Measurements from ENCODE around the gene FUT2. TPM values are rescaled to one million over a fixed set of nuclear protein-coding genes. Genes with fewer than 3 reads are reported as not detected.

FUT2 gene
- total RNA-seq, result 10 to 100 TPM; 32.5 to 68.6 (median 55.1) TPM

GRCh38 chr19:48695743-48696352 lies at the start of gene FUT2:
Gene FUT2 (plus strand): TSS chr19:48695971. CDS start chr19:48702957, 6,986 bp downstream.
- H3K4me1 ChIP-seq, result peaks cover 3 to 17% (median 11%) of the 10 kb centered on the region in 4 donors
- intact Hi-C loops (cut with DNase I; ENCODE audit: low total_unique reads), result no loop called here
- H3K27me3 ChIP-seq, result peaks cover 3% of the 10 kb centered on the region
- WGBS, 2 donors (ENCODE audit: low coverage in 1 of 2), result 26% methylated on average over 11 of the region's 16 CpGs; no CpG with 5 or more reads in 1 of the 2 donors
- TF ChIP-seq POLR2AphosphoS5 (IDR thresholded peaks at IDR 0.05) (peak; percentile 88 to 97 (median 94)), POLR2A (IDR thresholded peaks at IDR 0.05) (peak; percentile 97), EP300 (IDR thresholded peaks at IDR 0.05; ENCODE audit: low read depth) (no peak)
- no peaks in the 10 kb centered on the region for H3K9me3 ChIP-seq
- H3K27ac ChIP-seq, result peak within 1 kb of the TSS; percentile 84 to 91 (median 87)
- peak within 1 kb of the TSS; percentile 8 to 59 (median 46) for H3K4me3 ChIP-seq
- no peaks in the 10 kb centered on the region for H3K36me3 ChIP-seq
- peak; percentile 90 for DNase-seq
- in situ Hi-C loops (cut with MboI; ENCODE audit: low pct_ligation_motif_present in 1 of 4, low pct_unique_long_range_greater_than_20kb in 1 of 4, low sequenced_read_pairs in 3 of 4), result no loop called here

GRCh38 chr19:48646001-48646721 lies 49.6 kb upstream of the FUT2 start, which contains the start of gene CA11:
Gene CA11 (minus strand): TSS chr19:48646187. CDS start chr19:48645632, 555 bp downstream.
- peak; percentile 92 for DNase-seq
- WGBS, 2 donors (ENCODE audit: low coverage in 1 of 2), result 0 to 1% methylated on average over 2 to 23 of the region's 33 CpGs
- Histone ChIP-seq H3K27ac (peak within 1 kb of the TSS; percentile 81 to 90 (median 84)), H3K9me3 (no peaks in the 10 kb centered on the region), H3K27me3 (no peaks in the 10 kb centered on the region), H3K4me3 (peak within 1 kb of the TSS; percentile 34 to 54 (median 45)), H3K4me1 (peaks cover 8 to 27% (median 13%) of the 10 kb centered on the region in 4 donors), H3K36me3 (no peaks in the 10 kb centered on the region)
- TF ChIP-seq CTCF (IDR thresholded peaks at IDR 0.05), result peak; percentile 87 to 94 (median 90)
- no peak for TF ChIP-seq EP300 (IDR thresholded peaks at IDR 0.05; ENCODE audit: low read depth)
- peak; percentile 32 for TF ChIP-seq POLR2A (IDR thresholded peaks at IDR 0.05)
- TF ChIP-seq POLR2AphosphoS5 (IDR thresholded peaks at IDR 0.05), result peak in 1 of 3 donors; percentile 33
- intact Hi-C loops (cut with DNase I; ENCODE audit: low total_unique reads) (loop anchor here (5.0 kb wide), 1 partner anchor 91 kb away; no protein-coding TSS in a partner anchor), in situ Hi-C loops (cut with MboI; ENCODE audit: low pct_ligation_motif_present in 1 of 4, low pct_unique_long_range_greater_than_20kb in 1 of 4, low sequenced_read_pairs in 3 of 4) (loop anchor here in 1 of 4 donors (10.0 kb wide), 1 partner anchor 99 kb away; the partner anchor contains the start of genes IZUMO1 and RASIP1)

GRCh38 chr19:48646722-48647216 lies 49.0 kb upstream of the FUT2 start:
- peak overlapping the region; percentile 81 to 90 (median 84) for H3K27ac ChIP-seq
- no peaks in the 10 kb centered on the region for H3K36me3 ChIP-seq
- in situ Hi-C loops (cut with MboI; ENCODE audit: low pct_ligation_motif_present in 1 of 4, low pct_unique_long_range_greater_than_20kb in 1 of 4, low sequenced_read_pairs in 3 of 4), result loop anchor here in 1 of 4 donors (10.0 kb wide), 1 partner anchor 98 kb away; the partner anchor contains the start of genes IZUMO1 and RASIP1

More at GRCh38 chr19:48646722-48647216, 49.0 kb upstream of the FUT2 start:
- Histone ChIP-seq H3K4me1 (peaks cover 8 to 27% (median 13%) of the 10 kb centered on the region in 4 donors), H3K27me3 (no peaks in the 10 kb centered on the region), H3K4me3 (peak overlapping the region in 2 of 4 donors; percentile 41 to 54), H3K9me3 (no peaks in the 10 kb centered on the region)
- TF ChIP-seq POLR2A (IDR thresholded peaks at IDR 0.05) (no peak), POLR2AphosphoS5 (IDR thresholded peaks at IDR 0.05) (no peak), CTCF (IDR thresholded peaks at IDR 0.05) (no peak), EP300 (IDR thresholded peaks at IDR 0.05; ENCODE audit: low read depth) (no peak)
- intact Hi-C loops (cut with DNase I; ENCODE audit: low total_unique reads), result loop anchor here (5.0 kb wide), 1 partner anchor 91 kb away; no protein-coding TSS in a partner anchor
- 10 to 12% methylated on average over 7 to 10 of the region's 10 CpGs for WGBS, 2 donors (ENCODE audit: low coverage in 1 of 2)
- DNase-seq, result no peak
